Hepatocyte (in vitro differentiated cells): ENCODE data around the gene TMEM117.

Experiments used
- CTCF ChIP-seq: fragments of 200-600 bp; sonication (generic); IDR thresholded peaks from 2 replicates; pipeline ENCODE4 v1.5.1; 2016; ENCODE audit warnings: antibody characterized with exemption, mild to moderate bottlenecking; ENCODE audit not compliant: poor library complexity
- EZH2 ChIP-seq: fragments of 200-600 bp; sonication (generic); IDR thresholded peaks from 2 replicates; pipeline ENCODE4 v1.6.1; 2016; ENCODE audit warnings: antibody characterized with exemption, mild to moderate bottlenecking, borderline replicate concordance
- EZH2phosphoT487 ChIP-seq: fragments of 200-600 bp; sonication (generic); IDR thresholded peaks from one replicate; pipeline ENCODE4 v1.6.1; 2018; ENCODE audit warnings: antibody characterized with exemption, mild to moderate bottlenecking, low read depth, moderate library complexity; ENCODE audit not compliant: unreplicated experiment, severe bottlenecking

- no peak for TF ChIP-seq CTCF
- TF ChIP-seq EZH2phosphoT487: no peak
- TF ChIP-seq EZH2: no peak
Measured at GRCh38 chr12:44403185-44403584, 567.3 kb downstream of the TMEM117 start.
